Loucy (cell line): ENCODE data around the gene OGFOD2.

Experiments used
- H2AFZ ChIP-seq: fragments of 200-600 bp; sonication (generic); 2 replicates; pipeline ENCODE4 v1.6.0; 2016; ENCODE audit warnings: antibody characterized with exemption, mild to moderate bottlenecking, low read length, moderate library complexity
- H3F3A ChIP-seq: fragments of 200-600 bp; 2 replicates; pipeline ENCODE4 v1.6.0; 2016; ENCODE audit warnings: antibody characterized with exemption, low read depth, mild to moderate bottlenecking
- H3K27me3 ChIP-seq: fragments of 200-600 bp; sonication (generic); 2 replicates; pipeline ENCODE4 v1.6.1; 2014; ENCODE audit warnings: low read length, mild to moderate bottlenecking; ENCODE audit not compliant: insufficient read depth, poor library complexity, severe bottlenecking
- H3K36me3 ChIP-seq: fragments of 200-600 bp; sonication (generic); 2 replicates; pipeline ENCODE4 v1.6.1; 2016; ENCODE audit warnings: low read length; ENCODE audit not compliant: insufficient read depth
- H3K4me1 ChIP-seq: fragments of 200-600 bp; sonication (generic); 2 replicates; pipeline ENCODE4 v1.5.1; 2014; ENCODE audit warnings: low read length, mild to moderate bottlenecking; ENCODE audit not compliant: insufficient read depth, poor library complexity, severe bottlenecking
- H3K4me2 ChIP-seq: fragments of 200-600 bp; sonication (generic); 2 replicates; pipeline ENCODE4 v1.6.0; 2014; ENCODE audit warnings: antibody characterized with exemption, low read length, low read depth, mild to moderate bottlenecking; ENCODE audit not compliant: poor library complexity, severe bottlenecking
- H3K4me3 ChIP-seq: fragments of 200-600 bp; sonication (generic); 2 replicates; pipeline ENCODE4 v1.5.1; 2014; ENCODE audit warnings: low read length, mild to moderate bottlenecking, mixed read lengths; ENCODE audit not compliant: poor library complexity, severe bottlenecking
- H3K79me2 ChIP-seq: fragments of 200-600 bp; sonication (generic); 2 replicates; pipeline ENCODE4 v1.6.1; 2014; ENCODE audit warnings: low read length; ENCODE audit not compliant: insufficient read depth
- H3K9ac ChIP-seq: fragments of 200-600 bp; sonication (generic); 2 replicates; pipeline ENCODE4 v1.6.0; 2014; ENCODE audit warnings: mild to moderate bottlenecking, low read depth, low read length, moderate library complexity; ENCODE audit not compliant: poor library complexity, severe bottlenecking
- H3K9me2 ChIP-seq: fragments of 200-600 bp; sonication (generic); replicated peaks from 2 replicates; pipeline ENCODE4 v1.6.1; 2016; ENCODE audit warnings: low read depth, low read length, mixed read lengths
- H3K9me3 ChIP-seq: fragments of 200-600 bp; sonication (generic); 2 replicates; pipeline ENCODE4 v1.6.1; 2014; ENCODE audit warnings: mild to moderate bottlenecking, antibody characterized with exemption, low read length, low read depth; ENCODE audit not compliant: insufficient read depth
- H4K20me1 ChIP-seq: fragments of 200-600 bp; sonication (generic); 2 replicates; pipeline ENCODE4 v1.6.0; 2014; ENCODE audit warnings: antibody characterized with exemption, low read length, mild to moderate bottlenecking; ENCODE audit not compliant: insufficient read depth, poor library complexity, severe bottlenecking
- CTCF ChIP-seq: fragments of 200-600 bp; sonication (generic); conservative IDR thresholded peaks from 2 replicates; pipeline ENCODE4 v1.5.1; 2014; ENCODE audit warnings: mild to moderate bottlenecking, antibody characterized with exemption, low read length
- EZH2phosphoT487 ChIP-seq: fragments of 200-600 bp; IDR thresholded peaks from 2 replicates; pipeline ENCODE4 v1.6.1; 2018; ENCODE audit warnings: antibody characterized with exemption, mild to moderate bottlenecking, moderate library complexity, borderline replicate concordance

The OGFOD2 gene

DNA sequence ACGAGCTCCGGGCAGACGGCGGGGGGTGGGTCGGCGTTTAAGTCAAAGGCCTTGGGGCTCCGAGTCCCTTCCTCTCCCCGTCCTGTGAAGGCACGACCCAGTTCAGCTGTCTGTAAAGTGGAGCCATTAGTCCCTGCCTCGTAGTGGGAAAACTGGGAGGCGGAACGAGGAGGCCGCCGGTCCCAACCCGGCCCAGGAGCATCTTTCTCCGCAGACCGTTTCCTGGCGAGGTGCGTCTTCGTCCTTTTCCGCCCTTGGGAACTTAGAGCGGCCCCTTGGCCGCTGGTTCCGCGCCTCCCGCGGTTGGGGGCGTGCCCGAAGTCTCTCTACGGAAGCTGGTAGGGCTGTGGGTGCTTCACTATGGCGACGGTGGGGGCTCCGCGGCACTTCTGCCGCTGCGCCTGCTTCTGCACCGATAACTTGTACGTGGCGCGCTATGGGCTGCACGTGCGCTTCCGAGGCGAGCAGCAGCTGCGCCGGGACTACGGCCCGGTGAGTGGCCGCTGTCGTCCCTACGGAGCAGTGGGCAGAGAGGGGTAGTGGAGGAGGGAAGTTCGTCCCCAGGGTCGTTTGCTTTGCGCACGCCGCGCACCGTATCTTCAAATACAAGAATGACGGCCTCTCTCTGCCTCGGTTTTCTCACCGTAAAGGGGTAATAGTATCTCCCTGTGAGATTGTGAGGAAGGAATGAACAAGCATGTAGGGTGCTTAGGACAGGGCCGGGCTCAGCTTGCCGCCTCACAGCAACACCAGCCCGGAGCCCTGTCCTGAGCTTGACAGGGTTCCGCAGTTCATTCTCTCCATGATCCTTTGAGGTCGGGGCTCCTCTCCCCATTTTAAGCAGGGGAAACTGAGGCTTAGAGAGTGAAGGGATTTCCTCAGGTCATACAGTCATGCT is at the start of gene OGFOD2:
OGFOD2 (plus strand) TSS at position 353 of the 898 bp plus-strand sequence; CDS start at position 361, 8 bp downstream.
- no peaks in the 10 kb centered on the region for H3K27me3 ChIP-seq
- H2AFZ ChIP-seq = peak within 1 kb of the TSS; percentile 100

DNA sequence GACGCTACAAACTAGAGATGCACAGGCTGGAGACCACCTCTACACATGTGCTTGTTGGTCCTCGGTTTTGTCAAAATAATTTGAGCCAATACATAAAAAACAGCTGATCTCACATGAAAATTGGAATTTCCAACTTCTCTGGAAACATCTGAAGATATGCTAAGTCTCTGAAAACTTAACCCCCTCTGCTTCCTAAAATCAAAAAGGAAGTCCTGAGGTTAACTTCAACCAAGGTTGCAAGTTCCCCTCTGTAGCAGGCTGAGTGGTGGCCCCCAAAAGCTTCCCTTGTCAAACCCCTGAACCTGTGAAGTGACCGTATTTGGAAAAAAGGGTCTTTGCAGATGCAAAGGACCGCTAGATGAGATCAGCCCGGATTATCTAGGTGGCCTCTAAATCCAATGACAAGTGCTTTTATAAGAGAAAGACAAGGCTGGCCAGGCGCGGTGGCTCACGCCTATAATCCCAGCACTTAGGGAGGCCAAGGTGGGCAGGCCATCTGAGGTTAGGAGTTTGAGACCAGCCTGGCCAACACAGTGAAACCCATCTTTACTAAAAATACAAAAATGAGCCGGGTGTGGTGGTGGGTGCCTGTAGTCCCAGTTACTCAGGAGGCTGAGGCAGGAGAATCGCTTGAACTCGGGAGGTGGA is 47.2 kb upstream of the OGFOD2 start:
- H2AFZ ChIP-seq = no peak overlapping the region
- H3K27me3 ChIP-seq = no peaks in the 10 kb centered on the region
- H3K9me3 ChIP-seq = no peaks in the 10 kb centered on the region
- TF ChIP-seq CTCF (no peak), EZH2phosphoT487 (no peak)
- peaks cover 7% of the 10 kb centered on the region for H3K4me1 ChIP-seq
- H3K36me3 ChIP-seq = no peaks in the 10 kb centered on the region
- H3K4me3 ChIP-seq = no peak overlapping the region
- no peaks in the 10 kb centered on the region for H4K20me1 ChIP-seq
- H3K79me2 ChIP-seq = no peaks in the 10 kb centered on the region
- H3F3A ChIP-seq = no peaks in the 10 kb centered on the region
- H3K9me2 ChIP-seq = no peaks in the 10 kb centered on the region
- H3K4me2 ChIP-seq = no peak overlapping the region
- H3K9ac ChIP-seq = no peak overlapping the region

More for the DNA sequence above, at the start of gene OGFOD2:
- Histone ChIP-seq H3K9me2 (no peaks in the 10 kb centered on the region), H3K4me2 (peak within 1 kb of the TSS; percentile 96), H3K9me3 (no peaks in the 10 kb centered on the region), H3K9ac (peak within 1 kb of the TSS; percentile 99), H3K36me3 (no peaks in the 10 kb centered on the region), H3F3A (no peaks in the 10 kb centered on the region), H3K4me1 (peaks cover 15% of the 10 kb centered on the region), H3K79me2 (peaks cover 49% of the 10 kb centered on the region), H3K4me3 (peak within 1 kb of the TSS; percentile 98), H4K20me1 (no peaks in the 10 kb centered on the region)
- TF ChIP-seq CTCF (no peak), EZH2phosphoT487 (no peak)

GRCh38 chr12:122928404-122929147 is 46.5 kb upstream of the OGFOD2 start:
- H3K79me2 ChIP-seq = no peaks in the 10 kb centered on the region

More at GRCh38 chr12:122928404-122929147, 46.5 kb upstream of the OGFOD2 start:
- no peak overlapping the region for H3K9ac ChIP-seq
- no peak overlapping the region for H3K4me2 ChIP-seq
- no peaks in the 10 kb centered on the region for H3F3A ChIP-seq
- H3K4me1 ChIP-seq = peaks cover 7% of the 10 kb centered on the region
- H3K27me3 ChIP-seq = no peaks in the 10 kb centered on the region
- H3K9me2 ChIP-seq = no peaks in the 10 kb centered on the region
- no peaks in the 10 kb centered on the region for H3K9me3 ChIP-seq
- H4K20me1 ChIP-seq = no peaks in the 10 kb centered on the region
- H3K4me3 ChIP-seq = no peak overlapping the region
- no peaks in the 10 kb centered on the region for H3K36me3 ChIP-seq
- no peak for TF ChIP-seq EZH2phosphoT487
- no peak for TF ChIP-seq CTCF
- H2AFZ ChIP-seq = no peak overlapping the region
